Measurements from ENCODE around the gene ASXL1.

ASXL1 gene

DNA sequence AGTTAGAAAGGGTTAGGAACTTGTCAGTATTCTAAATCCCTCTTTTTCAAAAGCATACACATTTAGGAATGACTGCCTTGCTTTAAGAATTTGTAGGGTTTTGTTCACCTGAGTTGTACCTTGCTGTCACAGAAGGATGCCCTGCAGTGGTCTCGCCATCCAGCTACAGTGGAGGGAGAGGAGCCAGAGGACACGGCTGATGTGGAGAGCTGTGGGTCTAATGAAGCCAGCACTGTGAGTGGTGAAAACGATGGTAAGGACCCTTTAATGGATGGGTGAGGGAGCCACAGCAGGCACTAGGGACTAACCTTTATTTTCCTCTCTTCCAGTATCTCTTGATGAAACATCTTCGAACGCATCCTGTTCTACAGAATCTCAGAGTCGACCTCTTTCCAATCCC, 69.9 kb downstream of the ASXL1 start:
- Histone ChIP-seq H3K36me3 (ENCODE audit: control insufficient read depth in 2 of 2, insufficient read depth in 2 of 2, low read length in 2 of 2) (peaks cover 38 to 45% of the 10 kb centered on the region in 2 donors), H3K27ac (ENCODE audit: low read depth in 2 of 2, low read length in 2 of 2) (no peak overlapping the region), H3K9me3 (ENCODE audit: control insufficient read depth in 2 of 2, low read length in 2 of 2) (no peaks in the 10 kb centered on the region), H3K27me3 (ENCODE audit: control insufficient read depth in 2 of 2, insufficient read depth in 2 of 2, low read length in 2 of 2) (no peaks in the 10 kb centered on the region), H3K9ac (ENCODE audit: low read depth in 1 of 2, low read length in 2 of 2) (no peak overlapping the region), H3K4me1 (ENCODE audit: control insufficient read depth in 2 of 2, insufficient read depth in 2 of 2, low read length in 2 of 2) (no peaks in the 10 kb centered on the region), H3K4me3 (ENCODE audit: low read length in 2 of 2) (no peak overlapping the region)

DNA sequence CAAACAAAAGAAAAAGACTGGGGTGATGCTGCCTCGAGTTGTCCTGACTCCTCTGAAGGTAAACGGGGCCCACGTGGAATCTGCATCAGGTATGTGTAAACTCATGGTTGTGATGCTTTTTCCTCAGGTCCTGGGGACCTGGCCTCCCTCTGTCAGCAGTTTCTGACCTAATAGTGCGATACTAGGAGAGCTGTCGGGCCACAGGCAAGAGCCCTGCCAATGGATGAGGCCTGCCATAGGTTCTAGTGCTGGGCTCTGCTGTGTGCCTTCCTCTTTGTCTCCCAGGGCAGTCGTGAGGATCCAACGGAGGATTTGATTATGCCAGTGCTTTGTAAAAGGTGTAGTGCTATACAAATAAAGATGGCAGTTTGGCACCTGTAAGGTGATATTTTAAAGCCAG, 71.2 kb downstream of the ASXL1 start:
- H3K27me3 ChIP-seq (ENCODE audit: control insufficient read depth in 2 of 2, insufficient read depth in 2 of 2, low read length in 2 of 2): no peaks in the 10 kb centered on the region
- no peaks in the 10 kb centered on the region for H3K9me3 ChIP-seq (ENCODE audit: control insufficient read depth in 2 of 2, low read length in 2 of 2)
- no peaks in the 10 kb centered on the region for H3K4me1 ChIP-seq (ENCODE audit: control insufficient read depth in 2 of 2, insufficient read depth in 2 of 2, low read length in 2 of 2)
- H3K27ac ChIP-seq (ENCODE audit: low read depth in 2 of 2, low read length in 2 of 2): no peak overlapping the region
- H3K36me3 ChIP-seq (ENCODE audit: control insufficient read depth in 2 of 2, insufficient read depth in 2 of 2, low read length in 2 of 2): peaks cover 44 to 57% of the 10 kb centered on the region in 2 donors
- no peak overlapping the region for H3K4me3 ChIP-seq (ENCODE audit: low read length in 2 of 2)
- no peak overlapping the region for H3K9ac ChIP-seq (ENCODE audit: low read depth in 1 of 2, low read length in 2 of 2)

DNA sequence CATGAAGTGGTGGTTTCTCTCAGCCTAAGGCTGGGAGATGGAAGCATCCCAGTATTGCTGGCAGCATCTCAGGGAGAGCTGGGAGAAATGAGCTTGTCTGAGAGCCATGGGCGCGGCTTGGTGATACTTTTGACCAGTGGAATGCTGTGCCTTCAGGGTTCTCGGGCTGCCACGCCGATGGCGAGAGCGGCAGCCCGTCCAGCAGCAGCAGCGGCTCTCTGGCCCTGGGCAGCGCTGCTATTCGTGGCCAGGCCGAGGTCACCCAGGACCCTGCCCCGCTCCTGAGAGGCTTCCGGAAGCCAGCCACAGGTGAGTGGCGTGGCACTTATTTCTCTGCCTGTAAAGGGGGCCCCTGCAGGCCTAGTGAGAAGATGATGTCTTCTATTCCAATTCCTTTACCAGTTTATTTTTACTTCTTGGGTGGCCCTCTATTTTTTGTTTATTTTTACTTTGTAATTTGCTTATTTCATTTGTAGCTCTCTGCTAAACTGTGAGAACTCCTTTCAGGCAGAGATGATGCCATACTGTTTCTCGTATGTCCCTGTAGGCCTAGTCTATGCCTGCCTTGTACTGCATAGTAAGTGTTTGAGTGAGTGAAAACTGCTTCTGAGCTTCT, 71.7 kb downstream of the ASXL1 start:
- peaks cover 48 to 63% of the 10 kb centered on the region in 2 donors for H3K36me3 ChIP-seq (ENCODE audit: control insufficient read depth in 2 of 2, insufficient read depth in 2 of 2, low read length in 2 of 2)
- H3K4me1 ChIP-seq (ENCODE audit: control insufficient read depth in 2 of 2, insufficient read depth in 2 of 2, low read length in 2 of 2): no peaks in the 10 kb centered on the region
- no peak overlapping the region for H3K4me3 ChIP-seq (ENCODE audit: low read length in 2 of 2)
- no peak overlapping the region for H3K27ac ChIP-seq (ENCODE audit: low read depth in 2 of 2, low read length in 2 of 2)
- H3K27me3 ChIP-seq (ENCODE audit: control insufficient read depth in 2 of 2, insufficient read depth in 2 of 2, low read length in 2 of 2): no peaks in the 10 kb centered on the region
- no peaks in the 10 kb centered on the region for H3K9me3 ChIP-seq (ENCODE audit: control insufficient read depth in 2 of 2, low read length in 2 of 2)
- no peak overlapping the region for H3K9ac ChIP-seq (ENCODE audit: low read depth in 1 of 2, low read length in 2 of 2)

DNA sequence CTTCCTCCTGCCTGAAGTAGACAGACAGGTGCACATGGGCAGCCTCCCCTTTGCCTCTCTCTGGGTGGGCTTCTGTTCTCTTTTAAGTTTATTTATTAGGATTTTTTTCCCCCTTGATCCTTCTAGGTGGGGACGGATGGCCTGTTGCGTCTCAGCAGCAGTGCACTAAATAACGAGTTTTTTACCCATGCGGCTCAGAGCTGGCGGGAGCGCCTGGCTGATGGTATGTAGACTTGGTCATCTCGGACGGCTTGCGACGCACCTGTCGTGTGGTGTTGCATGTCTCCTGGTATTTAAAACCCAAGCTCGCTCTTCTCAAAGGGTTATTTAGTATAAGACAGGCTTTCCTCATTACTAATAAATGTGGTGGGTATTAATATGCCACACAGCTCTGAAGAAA, 73.3 kb downstream of the ASXL1 start:
- Histone ChIP-seq H3K4me1 (ENCODE audit: control insufficient read depth in 2 of 2, insufficient read depth in 2 of 2, low read length in 2 of 2) (no peaks in the 10 kb centered on the region), H3K36me3 (ENCODE audit: control insufficient read depth in 2 of 2, insufficient read depth in 2 of 2, low read length in 2 of 2) (peaks cover 63 to 76% of the 10 kb centered on the region in 2 donors), H3K9ac (ENCODE audit: low read depth in 1 of 2, low read length in 2 of 2) (no peak overlapping the region), H3K27ac (ENCODE audit: low read depth in 2 of 2, low read length in 2 of 2) (no peak overlapping the region), H3K9me3 (ENCODE audit: control insufficient read depth in 2 of 2, low read length in 2 of 2) (no peaks in the 10 kb centered on the region), H3K27me3 (ENCODE audit: control insufficient read depth in 2 of 2, insufficient read depth in 2 of 2, low read length in 2 of 2) (no peaks in the 10 kb centered on the region), H3K4me3 (ENCODE audit: low read length in 2 of 2) (no peak overlapping the region)

DNA sequence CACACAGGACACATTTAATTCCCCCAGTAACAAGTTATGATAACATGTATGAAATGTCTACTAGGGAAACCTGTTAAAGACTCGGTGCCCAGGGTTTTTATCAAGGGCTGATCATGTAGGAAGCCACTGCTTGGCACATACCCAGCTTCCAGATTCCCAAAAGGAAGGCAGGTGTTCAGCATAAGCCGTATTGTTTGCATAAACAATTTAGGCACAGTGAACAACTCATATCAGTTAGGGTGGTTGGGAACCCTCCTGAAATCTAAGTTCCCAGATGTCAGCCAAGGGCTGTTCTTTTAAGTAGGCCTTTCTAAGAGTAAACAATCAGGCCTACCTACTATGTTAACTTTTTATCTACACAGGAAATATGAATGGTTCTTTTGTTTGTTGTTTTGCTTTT, 74.1 kb downstream of the ASXL1 start:
- Histone ChIP-seq H3K27me3 (ENCODE audit: control insufficient read depth in 2 of 2, insufficient read depth in 2 of 2, low read length in 2 of 2) (no peaks in the 10 kb centered on the region), H3K4me3 (ENCODE audit: low read length in 2 of 2) (no peak overlapping the region), H3K4me1 (ENCODE audit: control insufficient read depth in 2 of 2, insufficient read depth in 2 of 2, low read length in 2 of 2) (no peaks in the 10 kb centered on the region), H3K27ac (ENCODE audit: low read depth in 2 of 2, low read length in 2 of 2) (no peak overlapping the region), H3K9me3 (ENCODE audit: control insufficient read depth in 2 of 2, low read length in 2 of 2) (no peaks in the 10 kb centered on the region), H3K36me3 (ENCODE audit: control insufficient read depth in 2 of 2, insufficient read depth in 2 of 2, low read length in 2 of 2) (peaks cover 70 to 84% of the 10 kb centered on the region in 2 donors), H3K9ac (ENCODE audit: low read depth in 1 of 2, low read length in 2 of 2) (no peak overlapping the region)

DNA sequence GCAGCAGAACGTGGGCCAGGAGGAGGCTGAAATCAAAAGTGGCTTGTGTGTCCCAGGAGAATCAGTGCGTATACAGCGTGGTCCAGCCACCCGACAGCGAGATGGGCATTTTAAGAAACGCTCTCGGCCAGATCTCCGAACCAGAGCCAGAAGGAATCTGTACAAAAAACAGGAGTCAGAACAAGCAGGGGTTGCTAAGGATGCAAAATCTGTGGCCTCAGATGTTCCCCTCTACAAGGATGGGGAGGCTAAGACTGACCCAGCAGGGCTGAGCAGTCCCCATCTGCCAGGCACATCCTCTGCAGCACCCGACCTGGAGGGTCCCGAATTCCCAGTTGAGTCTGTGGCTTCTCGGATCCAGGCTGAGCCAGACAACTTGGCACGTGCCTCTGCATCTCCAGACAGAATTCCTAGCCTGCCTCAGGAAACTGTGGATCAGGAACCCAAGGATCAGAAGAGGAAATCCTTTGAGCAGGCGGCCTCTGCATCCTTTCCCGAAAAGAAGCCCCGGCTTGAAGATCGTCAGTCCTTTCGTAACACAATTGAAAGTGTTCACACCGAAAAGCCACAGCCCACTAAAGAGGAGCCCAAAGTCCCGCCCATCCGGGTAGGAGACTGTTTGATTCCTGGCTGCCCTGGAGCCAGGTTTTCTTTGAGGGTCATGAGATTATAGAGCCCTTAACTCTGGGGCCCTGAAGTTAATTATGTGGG, 75.3 kb downstream of the ASXL1 start:
- Histone ChIP-seq H3K27me3 (ENCODE audit: control insufficient read depth in 2 of 2, insufficient read depth in 2 of 2, low read length in 2 of 2) (no peaks in the 10 kb centered on the region), H3K4me3 (ENCODE audit: low read length in 2 of 2) (no peak overlapping the region), H3K27ac (ENCODE audit: low read depth in 2 of 2, low read length in 2 of 2) (no peak overlapping the region), H3K4me1 (ENCODE audit: control insufficient read depth in 2 of 2, insufficient read depth in 2 of 2, low read length in 2 of 2) (no peaks in the 10 kb centered on the region), H3K9me3 (ENCODE audit: control insufficient read depth in 2 of 2, low read length in 2 of 2) (no peaks in the 10 kb centered on the region), H3K36me3 (ENCODE audit: control insufficient read depth in 2 of 2, insufficient read depth in 2 of 2, low read length in 2 of 2) (peaks cover 70 to 89% of the 10 kb centered on the region in 2 donors), H3K9ac (ENCODE audit: low read depth in 1 of 2, low read length in 2 of 2) (no peak overlapping the region)

DNA sequence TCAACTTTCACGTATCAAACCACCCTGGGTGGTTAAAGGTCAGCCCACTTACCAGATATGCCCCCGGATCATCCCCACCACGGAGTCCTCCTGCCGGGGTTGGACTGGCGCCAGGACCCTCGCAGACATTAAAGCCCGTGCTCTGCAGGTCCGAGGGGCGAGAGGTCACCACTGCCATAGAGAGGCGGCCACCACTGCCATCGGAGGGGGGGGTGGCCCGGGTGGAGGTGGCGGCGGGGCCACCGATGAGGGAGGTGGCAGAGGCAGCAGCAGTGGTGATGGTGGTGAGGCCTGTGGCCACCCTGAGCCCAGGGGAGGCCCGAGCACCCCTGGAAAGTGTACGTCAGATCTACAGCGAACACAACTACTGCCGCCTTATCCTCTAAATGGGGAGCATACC, 76.3 kb downstream of the ASXL1 start:
- Histone ChIP-seq H3K27ac (ENCODE audit: low read depth in 2 of 2, low read length in 2 of 2) (no peak overlapping the region), H3K9ac (ENCODE audit: low read depth in 1 of 2, low read length in 2 of 2) (no peak overlapping the region), H3K9me3 (ENCODE audit: control insufficient read depth in 2 of 2, low read length in 2 of 2) (no peaks in the 10 kb centered on the region), H3K4me1 (ENCODE audit: control insufficient read depth in 2 of 2, insufficient read depth in 2 of 2, low read length in 2 of 2) (no peaks in the 10 kb centered on the region), H3K36me3 (ENCODE audit: control insufficient read depth in 2 of 2, insufficient read depth in 2 of 2, low read length in 2 of 2) (peaks cover 73 to 89% of the 10 kb centered on the region in 2 donors), H3K4me3 (ENCODE audit: low read length in 2 of 2) (no peak overlapping the region), H3K27me3 (ENCODE audit: control insufficient read depth in 2 of 2, insufficient read depth in 2 of 2, low read length in 2 of 2) (no peaks in the 10 kb centered on the region)

DNA sequence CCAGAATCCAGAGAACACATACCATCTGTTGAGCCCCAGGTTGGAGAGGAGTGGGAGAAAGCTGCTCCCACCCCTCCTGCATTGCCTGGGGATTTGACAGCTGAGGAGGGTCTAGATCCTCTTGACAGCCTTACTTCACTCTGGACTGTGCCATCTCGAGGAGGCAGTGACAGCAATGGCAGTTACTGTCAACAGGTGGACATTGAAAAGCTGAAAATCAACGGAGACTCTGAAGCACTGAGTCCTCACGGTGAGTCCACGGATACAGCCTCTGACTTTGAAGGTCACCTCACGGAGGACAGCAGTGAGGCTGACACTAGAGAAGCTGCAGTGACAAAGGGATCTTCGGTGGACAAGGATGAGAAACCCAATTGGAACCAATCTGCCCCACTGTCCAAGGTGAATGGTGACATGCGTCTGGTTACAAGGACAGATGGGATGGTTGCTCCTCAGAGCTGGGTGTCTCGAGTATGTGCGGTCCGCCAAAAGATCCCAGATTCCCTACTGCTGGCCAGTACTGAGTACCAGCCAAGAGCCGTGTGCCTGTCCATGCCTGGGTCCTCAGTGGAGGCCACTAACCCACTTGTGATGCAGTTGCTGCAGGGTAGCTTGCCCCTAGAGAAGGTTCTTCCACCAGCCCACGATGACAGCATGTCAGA, 77.4 kb downstream of the ASXL1 start:
- Histone ChIP-seq H3K4me3 (ENCODE audit: low read length in 2 of 2) (no peak overlapping the region), H3K36me3 (ENCODE audit: control insufficient read depth in 2 of 2, insufficient read depth in 2 of 2, low read length in 2 of 2) (peaks cover 66 to 90% of the 10 kb centered on the region in 2 donors), H3K9me3 (ENCODE audit: control insufficient read depth in 2 of 2, low read length in 2 of 2) (no peaks in the 10 kb centered on the region), H3K4me1 (ENCODE audit: control insufficient read depth in 2 of 2, insufficient read depth in 2 of 2, low read length in 2 of 2) (no peaks in the 10 kb centered on the region), H3K9ac (ENCODE audit: low read depth in 1 of 2, low read length in 2 of 2) (no peak overlapping the region), H3K27ac (ENCODE audit: low read depth in 2 of 2, low read length in 2 of 2) (no peak overlapping the region), H3K27me3 (ENCODE audit: control insufficient read depth in 2 of 2, insufficient read depth in 2 of 2, low read length in 2 of 2) (no peaks in the 10 kb centered on the region)

DNA sequence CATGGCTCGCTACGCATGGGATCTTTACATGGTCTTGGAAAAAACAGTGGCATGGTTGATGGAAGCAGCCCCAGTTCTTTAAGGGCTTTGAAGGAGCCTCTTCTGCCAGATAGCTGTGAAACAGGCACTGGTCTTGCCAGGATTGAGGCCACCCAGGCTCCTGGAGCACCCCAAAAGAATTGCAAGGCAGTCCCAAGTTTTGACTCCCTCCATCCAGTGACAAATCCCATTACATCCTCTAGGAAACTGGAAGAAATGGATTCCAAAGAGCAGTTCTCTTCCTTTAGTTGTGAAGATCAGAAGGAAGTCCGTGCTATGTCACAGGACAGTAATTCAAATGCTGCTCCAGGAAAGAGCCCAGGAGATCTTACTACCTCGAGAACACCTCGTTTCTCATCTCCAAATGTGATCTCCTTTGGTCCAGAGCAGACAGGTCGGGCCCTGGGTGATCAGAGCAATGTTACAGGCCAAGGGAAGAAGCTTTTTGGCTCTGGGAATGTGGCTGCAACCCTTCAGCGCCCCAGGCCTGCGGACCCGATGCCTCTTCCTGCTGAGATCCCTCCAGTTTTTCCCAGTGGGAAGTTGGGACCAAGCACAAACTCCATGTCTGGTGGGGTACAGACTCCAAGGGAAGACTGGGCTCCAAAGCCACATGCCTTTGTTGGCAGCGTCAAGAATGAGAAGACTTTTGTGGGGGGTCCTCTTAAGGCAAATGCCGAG, 78.2 kb downstream of the ASXL1 start:
- Histone ChIP-seq H3K9ac (ENCODE audit: low read depth in 1 of 2, low read length in 2 of 2) (no peak overlapping the region), H3K4me3 (ENCODE audit: low read length in 2 of 2) (no peak overlapping the region), H3K36me3 (ENCODE audit: control insufficient read depth in 2 of 2, insufficient read depth in 2 of 2, low read length in 2 of 2) (peaks cover 59 to 87% of the 10 kb centered on the region in 2 donors), H3K9me3 (ENCODE audit: control insufficient read depth in 2 of 2, low read length in 2 of 2) (no peaks in the 10 kb centered on the region), H3K27me3 (ENCODE audit: control insufficient read depth in 2 of 2, insufficient read depth in 2 of 2, low read length in 2 of 2) (no peaks in the 10 kb centered on the region), H3K27ac (ENCODE audit: low read depth in 2 of 2, low read length in 2 of 2) (no peak overlapping the region), H3K4me1 (ENCODE audit: control insufficient read depth in 2 of 2, insufficient read depth in 2 of 2, low read length in 2 of 2) (no peaks in the 10 kb centered on the region)

DNA sequence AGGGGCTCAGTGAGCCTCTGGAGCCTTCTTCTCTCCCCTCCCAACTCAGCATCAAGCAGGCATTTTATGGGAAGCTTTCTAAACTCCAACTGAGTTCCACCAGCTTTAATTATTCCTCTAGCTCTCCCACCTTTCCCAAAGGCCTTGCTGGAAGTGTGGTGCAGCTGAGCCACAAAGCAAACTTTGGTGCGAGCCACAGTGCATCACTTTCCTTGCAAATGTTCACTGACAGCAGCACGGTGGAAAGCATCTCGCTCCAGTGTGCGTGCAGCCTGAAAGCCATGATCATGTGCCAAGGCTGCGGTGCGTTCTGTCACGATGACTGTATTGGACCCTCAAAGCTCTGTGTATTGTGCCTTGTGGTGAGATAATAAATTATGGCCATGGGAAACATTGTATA, 78.8 kb downstream of the ASXL1 start:
- H3K4me1 ChIP-seq (ENCODE audit: control insufficient read depth in 2 of 2, insufficient read depth in 2 of 2, low read length in 2 of 2): no peaks in the 10 kb centered on the region
- H3K36me3 ChIP-seq (ENCODE audit: control insufficient read depth in 2 of 2, insufficient read depth in 2 of 2, low read length in 2 of 2): peaks cover 55 to 85% of the 10 kb centered on the region in 2 donors
- no peak overlapping the region for H3K9ac ChIP-seq (ENCODE audit: low read depth in 1 of 2, low read length in 2 of 2)
- no peak overlapping the region for H3K27ac ChIP-seq (ENCODE audit: low read depth in 2 of 2, low read length in 2 of 2)
- no peaks in the 10 kb centered on the region for H3K27me3 ChIP-seq (ENCODE audit: control insufficient read depth in 2 of 2, insufficient read depth in 2 of 2, low read length in 2 of 2)
- no peak overlapping the region for H3K4me3 ChIP-seq (ENCODE audit: low read length in 2 of 2)
- H3K9me3 ChIP-seq (ENCODE audit: control insufficient read depth in 2 of 2, low read length in 2 of 2): no peaks in the 10 kb centered on the region
